HUES6 (cell line): ENCODE data around the gene ANGPTL8.

Experiments used
- H3K27ac ChIP-seq: 2 replicates; pipeline ENCODE4 v1.7.0; 2013; ENCODE audit warnings: low read depth, mild to moderate bottlenecking, low read length, inconsistent platforms
- H3K27me3 ChIP-seq: 2 replicates; pipeline ENCODE4 v1.6.1; 2013; ENCODE audit warnings: low read length; ENCODE audit not compliant: control insufficient read depth, insufficient read depth
- H3K36me3 ChIP-seq: 2 replicates; pipeline ENCODE4 v1.6.1; 2013; ENCODE audit warnings: low read length; ENCODE audit not compliant: control insufficient read depth, insufficient read depth
- H3K4me1 ChIP-seq: 2 replicates; pipeline ENCODE4 v1.6.1; 2013; ENCODE audit warnings: low read length; ENCODE audit not compliant: control insufficient read depth, insufficient read depth
- H3K4me3 ChIP-seq: 2 replicates; pipeline ENCODE4 v1.5.1; 2013; ENCODE audit warnings: low read depth, low read length
- H3K9ac ChIP-seq: one replicate; pipeline ENCODE4 v1.6.1; 2013; ENCODE audit warnings: mild to moderate bottlenecking, low read length
- H3K9me3 ChIP-seq: 2 replicates; pipeline ENCODE4 v1.6.1; 2013; ENCODE audit warnings: low read depth, low read length; ENCODE audit not compliant: control insufficient read depth, insufficient read depth

ANGPTL8 gene

GRCh38 chr19:11248852-11249251, 9.4 kb downstream of the ANGPTL8 start:
- Histone ChIP-seq H3K9ac (no peak overlapping the region), H3K36me3 (peaks cover 47% of the 10 kb centered on the region), H3K27ac (no peak overlapping the region), H3K27me3 (no peaks in the 10 kb centered on the region), H3K4me3 (no peak overlapping the region), H3K9me3 (no peaks in the 10 kb centered on the region), H3K4me1 (no peaks in the 10 kb centered on the region)

- Histone ChIP-seq H3K9me3 (no peaks in the 10 kb centered on the region), H3K27ac (no peak overlapping the region), H3K36me3 (peaks cover 47% of the 10 kb centered on the region), H3K4me3 (no peak overlapping the region), H3K27me3 (no peaks in the 10 kb centered on the region), H3K4me1 (no peaks in the 10 kb centered on the region), H3K9ac (no peak overlapping the region)
Observed at GRCh38 chr19:11251217-11251616, 11.8 kb downstream of the ANGPTL8 start.

- no peaks in the 10 kb centered on the region for H3K27me3 ChIP-seq
- H3K4me1 ChIP-seq, result no peaks in the 10 kb centered on the region
- H3K36me3 ChIP-seq, result peaks cover 42% of the 10 kb centered on the region
- no peak overlapping the region for H3K9ac ChIP-seq
- no peak overlapping the region for H3K27ac ChIP-seq
- no peak overlapping the region for H3K4me3 ChIP-seq
- H3K9me3 ChIP-seq, result no peaks in the 10 kb centered on the region
Observed at GRCh38 chr19:11251650-11252314, 12.4 kb downstream of the ANGPTL8 start.

GRCh38 chr19:11252665-11253355, 13.4 kb downstream of the ANGPTL8 start:
- no peak overlapping the region for H3K9ac ChIP-seq
- peaks cover 34% of the 10 kb centered on the region for H3K36me3 ChIP-seq
- no peaks in the 10 kb centered on the region for H3K9me3 ChIP-seq
- no peak overlapping the region for H3K27ac ChIP-seq
- no peak overlapping the region for H3K4me3 ChIP-seq
- H3K4me1 ChIP-seq, result no peaks in the 10 kb centered on the region
- no peaks in the 10 kb centered on the region for H3K27me3 ChIP-seq

- Histone ChIP-seq H3K36me3 (peaks cover 22% of the 10 kb centered on the region), H3K4me3 (no peak overlapping the region), H3K4me1 (no peaks in the 10 kb centered on the region), H3K9me3 (no peaks in the 10 kb centered on the region), H3K27ac (no peak overlapping the region), H3K27me3 (no peaks in the 10 kb centered on the region), H3K9ac (no peak overlapping the region)
Observed at GRCh38 chr19:11254666-11255065, 15.2 kb downstream of the ANGPTL8 start.

GRCh38 chr19:11256189-11256588, 16.8 kb downstream of the ANGPTL8 start:
- no peak overlapping the region for H3K9ac ChIP-seq
- H3K27me3 ChIP-seq, result no peaks in the 10 kb centered on the region
- peaks cover 14% of the 10 kb centered on the region for H3K36me3 ChIP-seq
- no peak overlapping the region for H3K4me3 ChIP-seq
- H3K9me3 ChIP-seq, result no peaks in the 10 kb centered on the region
- H3K4me1 ChIP-seq, result no peaks in the 10 kb centered on the region
- no peak overlapping the region for H3K27ac ChIP-seq

GRCh38 chr19:11257846-11258380, 18.5 kb downstream of the ANGPTL8 start:
- H3K9me3 ChIP-seq, result no peaks in the 10 kb centered on the region
- H3K36me3 ChIP-seq, result no peaks in the 10 kb centered on the region
- 0 out of 2 replicates have a peak, but pooled peaks cover 3% of the 10 kb centered on the region for H3K4me1 ChIP-seq
- no peak overlapping the region for H3K4me3 ChIP-seq
- no peak overlapping the region for H3K27ac ChIP-seq
- H3K9ac ChIP-seq, result no peak overlapping the region
- no peaks in the 10 kb centered on the region for H3K27me3 ChIP-seq

GRCh38 chr19:11260996-11261395, 21.6 kb downstream of the ANGPTL8 start:
- Histone ChIP-seq H3K36me3 (no peaks in the 10 kb centered on the region), H3K27me3 (no peaks in the 10 kb centered on the region), H3K4me3 (peak overlapping the region; percentile 89)

GRCh38 chr19:11261431-11261970, 22.1 kb downstream of the ANGPTL8 start:
- peak overlapping the region; percentile 38 for H3K9ac ChIP-seq
- H3K36me3 ChIP-seq, result no peaks in the 10 kb centered on the region
- H3K4me3 ChIP-seq, result peak overlapping the region; percentile 89
- peaks cover 8% of the 10 kb centered on the region; the same call in 1 of the 2 replicates for H3K4me1 ChIP-seq
- H3K27ac ChIP-seq, result no peak overlapping the region
- H3K27me3 ChIP-seq, result no peaks in the 10 kb centered on the region
- H3K9me3 ChIP-seq, result no peaks in the 10 kb centered on the region

More at GRCh38 chr19:11260996-11261395, 21.6 kb downstream of the ANGPTL8 start:
- no peak overlapping the region for H3K27ac ChIP-seq
- H3K9me3 ChIP-seq, result no peaks in the 10 kb centered on the region
- H3K9ac ChIP-seq, result no peak overlapping the region
- peaks cover 8% of the 10 kb centered on the region; the same call in 1 of the 2 replicates for H3K4me1 ChIP-seq

GRCh38 chr19:11261971-11262839, 22.8 kb downstream of the ANGPTL8 start, which contains the start of gene DOCK6:
Gene DOCK6 (minus strand): TSS chr19:11262524. CDS start chr19:11262440, 84 bp downstream.
- Histone ChIP-seq H3K27me3 (no peaks in the 10 kb centered on the region), H3K9ac (peak within 1 kb of the TSS; percentile 38), H3K9me3 (no peaks in the 10 kb centered on the region), H3K27ac (no peak within 1 kb of the TSS), H3K36me3 (no peaks in the 10 kb centered on the region), H3K4me1 (peaks cover 8% of the 10 kb centered on the region; the same call in 1 of the 2 replicates), H3K4me3 (peak within 1 kb of the TSS; percentile 89)
